Fibroblast of lung (primary cell): ENCODE results near the gene KIAA1958. TPM values are rescaled to one million over a fixed set of nuclear protein-coding genes. Genes with fewer than 3 reads are reported as not detected.

ENCODE experiments used
- DNase-seq, 2 donors: peaks; one replicate each; pipeline versions ENCODE4 v3.0.0 to v3.0.0-alpha.2; 2010; ENCODE audit warnings: low read depth in 2 of 2
- H2AFZ ChIP-seq: 2 replicates; pipeline ENCODE4 v1.5.1; 2012; ENCODE audit warnings: low read length, control low read depth, inconsistent platforms
- H3K27ac ChIP-seq: 2 replicates; pipeline ENCODE4 v1.5.1; 2011; ENCODE audit warnings: low read length, control low read depth; ENCODE audit not compliant: insufficient read depth
- H3K27me3 ChIP-seq: 2 replicates; pipeline ENCODE4 v1.5.1; 2011; ENCODE audit warnings: mild to moderate bottlenecking, low read length; ENCODE audit not compliant: control insufficient read depth, insufficient read depth
- H3K36me3 ChIP-seq: 2 replicates; pipeline ENCODE4 v1.5.1; 2011; ENCODE audit warnings: low read length; ENCODE audit not compliant: control insufficient read depth, insufficient read depth
- H3K4me1 ChIP-seq: 2 replicates; pipeline ENCODE4 v1.5.1; 2011; ENCODE audit warnings: low read length; ENCODE audit not compliant: control insufficient read depth, insufficient read depth; ENCODE audit errors: extremely low read depth
- H3K4me2 ChIP-seq: 2 replicates; pipeline ENCODE4 v1.5.1; 2011; ENCODE audit warnings: low read length, control low read depth; ENCODE audit not compliant: insufficient read depth; ENCODE audit errors: extremely low read depth
- H3K4me3 ChIP-seq, 4 experiments: fragments of 200-600 bp in 1 of 4; sonication (generic) in 1 of 4; replicated peaks in 1 of 4; 2 replicates each; pipeline ENCODE4 v1.5.1; 2011 to 2016; ENCODE audit warnings: low read length in 4 of 4, low read depth in 3 of 4, mild to moderate bottlenecking in 3 of 4, control low read depth in 2 of 4, inconsistent platforms in 1 of 4, mixed read lengths in 1 of 4; ENCODE audit not compliant: insufficient read depth in 1 of 4; ENCODE audit errors: control extremely low read depth in 1 of 4
- H3K79me2 ChIP-seq: 2 replicates; pipeline ENCODE4 v1.5.1; 2012; ENCODE audit warnings: mild to moderate bottlenecking, low read length, inconsistent platforms; ENCODE audit not compliant: control insufficient read depth, insufficient read depth
- H3K9ac ChIP-seq: 2 replicates; pipeline ENCODE4 v1.5.1; 2011; ENCODE audit warnings: mild to moderate bottlenecking, low read length, control low read depth; ENCODE audit not compliant: insufficient read depth
- H3K9me3 ChIP-seq: 2 replicates; pipeline ENCODE4 v1.5.1; 2012; ENCODE audit warnings: low read depth, low read length; ENCODE audit not compliant: control insufficient read depth, insufficient read depth
- H4K20me1 ChIP-seq: 2 replicates; pipeline ENCODE4 v1.5.1; 2011; ENCODE audit warnings: low read length; ENCODE audit not compliant: control insufficient read depth, insufficient read depth; ENCODE audit errors: extremely low read depth
- EZH2 ChIP-seq: IDR thresholded peaks from 2 replicates; pipeline ENCODE4 v1.5.1; 2012; ENCODE audit warnings: low read length, control low read depth, mild to moderate bottlenecking; ENCODE audit errors: missing control alignments
- polyA plus RNA-seq, 2 donors: library from polyadenylated mRNA; depleted of rRNA in 1 of 2; stranded (reverse) in 1 of 2; unstranded in 1 of 2; fragments of >200 nt; gene quantifications; 2 replicates each; pipeline ENCODE4 v1.2.1, GENCODE V29; 2011 to 2012; ENCODE audit warnings: missing spikeins in 1 of 2
- total RNA-seq: library from RNA; depleted of rRNA; stranded (reverse); fragments of >200 nt; gene quantifications from 2 replicates; pipeline ENCODE4 v1.2.1, GENCODE V29; 2014
- TF ChIP-seq, protein P1 (sequence below), 2 donors: IDR thresholded peaks in 1 of 2; conservative IDR thresholded peaks in 1 of 2; 1 replicate in 1 of 2; 2 replicates in 1 of 2; pipeline ENCODE4 v1.5.1; 2011 to 2012; ENCODE audit warnings: low read length in 2 of 2, control low read depth in 1 of 2, inconsistent platforms in 1 of 2, low read depth in 1 of 2, mild to moderate bottlenecking in 1 of 2

The KIAA1958 gene
- total and polyA plus RNA-seq, 2 donors (not counting 1 experiment from before 2014, with no cell fraction given): 0.75 to 3.0 TPM

GRCh38 chr9:112496074-112496722 lies 9.6 kb downstream of the KIAA1958 start:
- H3K4me2 ChIP-seq: no peak overlapping the region
- H3K4me1 ChIP-seq: no peaks in the 10 kb centered on the region
- H2AFZ ChIP-seq: no peak overlapping the region
- H3K4me3 ChIP-seq: no peak overlapping the region
- no peak for TF ChIP-seq EZH2
- TF ChIP-seq, protein P1, sequence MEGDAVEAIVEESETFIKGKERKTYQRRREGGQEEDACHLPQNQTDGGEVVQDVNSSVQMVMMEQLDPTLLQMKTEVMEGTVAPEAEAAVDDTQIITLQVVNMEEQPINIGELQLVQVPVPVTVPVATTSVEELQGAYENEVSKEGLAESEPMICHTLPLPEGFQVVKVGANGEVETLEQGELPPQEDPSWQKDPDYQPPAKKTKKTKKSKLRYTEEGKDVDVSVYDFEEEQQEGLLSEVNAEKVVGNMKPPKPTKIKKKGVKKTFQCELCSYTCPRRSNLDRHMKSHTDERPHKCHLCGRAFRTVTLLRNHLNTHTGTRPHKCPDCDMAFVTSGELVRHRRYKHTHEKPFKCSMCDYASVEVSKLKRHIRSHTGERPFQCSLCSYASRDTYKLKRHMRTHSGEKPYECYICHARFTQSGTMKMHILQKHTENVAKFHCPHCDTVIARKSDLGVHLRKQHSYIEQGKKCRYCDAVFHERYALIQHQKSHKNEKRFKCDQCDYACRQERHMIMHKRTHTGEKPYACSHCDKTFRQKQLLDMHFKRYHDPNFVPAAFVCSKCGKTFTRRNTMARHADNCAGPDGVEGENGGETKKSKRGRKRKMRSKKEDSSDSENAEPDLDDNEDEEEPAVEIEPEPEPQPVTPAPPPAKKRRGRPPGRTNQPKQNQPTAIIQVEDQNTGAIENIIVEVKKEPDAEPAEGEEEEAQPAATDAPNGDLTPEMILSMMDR (conservative IDR thresholded peaks at IDR 0.05 in 1 of 2, IDR thresholded peaks at IDR 0.05 in 1 of 2; ENCODE audit: low read depth in 1 of 2, low read length in 2 of 2): no peak
- no peaks in the 10 kb centered on the region for H3K36me3 ChIP-seq
- no peaks in the 10 kb centered on the region for H3K79me2 ChIP-seq
- H3K9me3 ChIP-seq: no peaks in the 10 kb centered on the region
- H4K20me1 ChIP-seq: no peaks in the 10 kb centered on the region
- no peak overlapping the region for H3K9ac ChIP-seq
- no peak overlapping the region for H3K27ac ChIP-seq
- peak in 1 of 2 donors; percentile 34 for DNase-seq
- H3K27me3 ChIP-seq: no peaks in the 10 kb centered on the region

DNA sequence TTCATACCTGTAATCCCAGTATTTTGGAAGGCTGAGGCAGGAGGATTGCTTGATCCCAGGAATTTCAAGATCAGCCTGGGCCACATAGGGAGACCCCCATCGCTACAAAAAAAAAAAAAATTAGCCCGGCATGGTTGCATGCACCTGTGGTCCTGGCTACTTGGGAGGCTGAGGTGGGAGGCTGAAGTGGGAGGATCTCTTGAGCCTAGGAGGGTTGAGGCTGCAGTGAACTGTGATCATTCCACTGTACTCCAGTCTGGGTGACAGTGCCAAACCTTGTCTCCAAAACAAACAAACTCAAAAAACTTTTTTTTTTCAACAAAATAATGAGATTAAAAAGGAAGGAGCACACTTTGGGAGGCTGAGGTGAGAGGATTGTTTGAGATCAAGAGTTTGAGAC lies 14.2 kb downstream of the KIAA1958 start:
- no peaks in the 10 kb centered on the region for H3K79me2 ChIP-seq
- no peak overlapping the region for H3K4me2 ChIP-seq

GRCh38 chr9:112501287-112501686 lies 14.7 kb downstream of the KIAA1958 start:
- peak in 1 of 2 donors; percentile 13 for DNase-seq
- no peak overlapping the region for H3K4me3 ChIP-seq

More for the DNA sequence above, 14.2 kb downstream of the KIAA1958 start:
- Histone ChIP-seq H3K9me3 (no peaks in the 10 kb centered on the region), H4K20me1 (no peaks in the 10 kb centered on the region), H3K27ac (no peak overlapping the region), H3K27me3 (no peaks in the 10 kb centered on the region), H3K4me1 (no peaks in the 10 kb centered on the region), H3K36me3 (no peaks in the 10 kb centered on the region), H3K9ac (no peak overlapping the region), H2AFZ (no peak overlapping the region), H3K4me3 (no peak overlapping the region)
- no peak for TF ChIP-seq EZH2
- TF ChIP-seq, protein P1 (conservative IDR thresholded peaks at IDR 0.05 in 1 of 2, IDR thresholded peaks at IDR 0.05 in 1 of 2; ENCODE audit: low read depth in 1 of 2, low read length in 2 of 2): no peak
- no peak for DNase-seq

More at GRCh38 chr9:112501287-112501686, 14.7 kb downstream of the KIAA1958 start:
- Histone ChIP-seq H3K4me2 (no peak overlapping the region), H2AFZ (no peak overlapping the region), H3K36me3 (no peaks in the 10 kb centered on the region), H3K9ac (no peak overlapping the region), H3K27me3 (no peaks in the 10 kb centered on the region), H4K20me1 (no peaks in the 10 kb centered on the region), H3K79me2 (no peaks in the 10 kb centered on the region), H3K4me1 (no peaks in the 10 kb centered on the region), H3K9me3 (no peaks in the 10 kb centered on the region), H3K27ac (no peak overlapping the region)
- TF ChIP-seq, protein P1 (conservative IDR thresholded peaks at IDR 0.05 in 1 of 2, IDR thresholded peaks at IDR 0.05 in 1 of 2; ENCODE audit: low read depth in 1 of 2, low read length in 2 of 2): no peak
- TF ChIP-seq EZH2: no peak
